ENCODE data around the gene HEPACAM.
A peak's percentile ranks its signal among the peaks of the same experiment; 100 is the strongest.
"Not testable (repeated sequence)": the region's sequence is repeated elsewhere in the genome, so short reads cannot be mapped to it uniquely, and the experiment has no call there.

HEPACAM gene

DNA sequence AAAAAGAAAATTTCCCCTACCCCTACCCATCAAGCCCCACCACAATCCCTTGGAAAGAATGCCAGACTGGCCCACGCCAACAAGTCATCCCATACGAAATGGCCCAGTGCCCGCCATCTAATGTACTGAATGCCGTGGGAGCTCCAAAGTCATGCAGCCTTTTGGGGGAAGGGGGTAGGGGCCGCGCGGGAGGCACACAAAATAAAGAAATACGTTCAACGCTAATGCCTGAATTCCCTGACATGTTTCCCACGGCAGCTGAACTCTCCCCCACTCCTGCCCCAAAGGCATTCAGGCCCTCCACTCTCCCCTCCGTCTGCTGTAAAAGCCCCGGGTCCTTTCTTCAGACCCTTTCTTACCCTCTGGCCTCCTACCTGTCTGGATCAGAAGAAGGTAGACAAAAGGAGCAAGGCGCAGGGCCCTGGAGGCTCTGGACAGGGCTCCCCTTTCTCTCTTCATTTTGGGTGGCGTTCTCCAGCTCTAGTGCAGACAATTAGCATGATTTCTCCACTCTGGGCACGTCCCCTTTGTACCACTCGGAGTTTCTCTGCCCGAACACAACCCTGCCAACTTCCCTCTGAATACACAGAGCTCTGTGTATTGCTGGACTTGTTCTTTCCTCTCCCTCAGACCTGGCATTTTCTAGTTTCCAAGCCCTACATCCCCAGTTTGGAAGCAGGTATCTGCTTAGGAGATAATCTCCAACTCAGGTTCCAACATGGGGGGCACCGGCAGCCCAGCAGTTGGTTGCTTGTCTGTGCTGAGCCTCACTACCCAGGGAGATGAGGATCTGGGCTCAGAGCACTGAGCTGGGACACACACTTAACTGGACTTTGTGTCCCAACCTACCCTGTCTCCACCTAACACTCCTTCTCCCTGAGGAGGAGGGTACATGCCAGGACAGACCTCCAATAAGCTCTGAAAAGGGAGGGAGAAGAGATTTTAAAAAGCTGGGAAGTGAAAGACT lies at the start of gene HEPACAM:
Gene HEPACAM, minus strand, starts transcription at position 500 of the 967 bp plus-strand sequence. Its CDS starts 41 bp downstream, at position 459.
- no peak for DNase-seq (ENCODE audit: low read depth)

- DNase-seq (ENCODE audit: low read depth) = no peak
Observed at GRCh38 chr11:124984512-124984854, 48.6 kb upstream of the HEPACAM start.

GRCh38 chr11:124983674-124984511 lies 48.0 kb upstream of the HEPACAM start:
- no peak for DNase-seq (ENCODE audit: low read depth)

GRCh38 chr11:124982043-124982442 lies 46.2 kb upstream of the HEPACAM start:
- DNase-seq (ENCODE audit: low read depth) = no peak

DNA sequence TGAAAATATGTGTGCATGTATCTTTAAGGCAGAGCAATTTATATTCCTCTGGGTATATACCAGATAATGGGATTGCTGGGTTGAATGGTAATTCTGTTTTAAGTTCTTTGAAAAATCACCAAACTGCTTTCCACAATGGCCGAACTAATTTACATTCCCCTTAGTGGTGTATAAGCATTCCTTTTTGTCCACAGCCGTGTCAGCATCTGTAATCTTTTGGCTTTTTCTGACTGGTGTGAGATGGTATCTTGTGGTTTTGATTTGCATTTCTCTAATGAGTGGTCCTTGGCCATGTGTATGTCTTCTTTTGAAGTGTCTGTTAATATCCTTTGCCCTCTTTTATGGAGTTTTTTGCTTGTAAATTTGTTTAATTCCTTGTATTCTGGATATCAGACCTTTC lies 42.5 kb upstream of the HEPACAM start:
- DNase-seq (ENCODE audit: low read depth) = no peak

GRCh38 chr11:124977006-124977405 lies 41.2 kb upstream of the HEPACAM start:
- DNase-seq (ENCODE audit: low read depth) = no peak

GRCh38 chr11:124976531-124976930 lies 40.7 kb upstream of the HEPACAM start:
- DNase-seq (ENCODE audit: low read depth) = no peak

DNA sequence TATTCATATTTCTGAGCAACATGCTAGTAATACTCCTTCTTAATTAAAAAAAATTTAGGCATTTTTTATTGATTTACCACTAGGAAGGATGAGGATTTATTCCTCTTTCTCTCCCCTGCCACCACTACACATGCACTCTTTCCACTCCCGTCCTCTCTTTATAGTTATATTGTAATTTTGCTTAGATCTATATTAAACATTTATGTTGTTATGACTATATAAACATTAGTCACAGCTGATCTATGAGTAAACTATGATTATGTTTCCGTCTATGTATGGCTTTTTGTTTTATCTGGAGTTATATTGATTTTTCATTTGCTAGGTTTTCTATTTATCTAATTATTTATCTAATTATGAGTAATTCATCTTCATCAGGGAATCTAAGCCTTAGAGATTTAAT lies 36.0 kb upstream of the HEPACAM start:
- no peak for DNase-seq (ENCODE audit: low read depth)

DNA sequence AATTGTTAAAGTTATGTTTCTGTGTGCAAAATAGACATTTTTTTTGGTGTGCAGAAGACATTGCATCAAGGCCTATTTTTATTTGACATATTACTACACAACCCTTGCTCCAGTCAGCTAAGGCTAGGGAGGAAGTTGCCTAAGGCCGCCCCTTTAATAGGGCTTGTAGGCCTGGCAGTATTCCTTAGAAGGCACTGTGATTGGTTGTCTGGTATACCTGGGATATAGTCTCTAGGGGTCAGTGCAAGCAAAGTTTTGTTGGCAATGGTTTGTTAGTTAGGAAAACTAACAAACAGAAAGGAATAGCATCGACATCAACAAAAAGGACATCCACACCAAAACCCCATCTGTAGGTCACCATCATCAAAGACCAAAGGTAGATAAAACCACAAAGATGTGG lies 35.1 kb upstream of the HEPACAM start:
- DNase-seq (ENCODE audit: low read depth) = no peak

- DNase-seq (ENCODE audit: low read depth) = not testable (repeated sequence)
Observed at GRCh38 chr11:124968197-124968596, 32.4 kb upstream of the HEPACAM start.

- no peak for DNase-seq (ENCODE audit: low read depth)
Observed at GRCh38 chr11:124961972-124962609, 26.2 kb upstream of the HEPACAM start.

DNA sequence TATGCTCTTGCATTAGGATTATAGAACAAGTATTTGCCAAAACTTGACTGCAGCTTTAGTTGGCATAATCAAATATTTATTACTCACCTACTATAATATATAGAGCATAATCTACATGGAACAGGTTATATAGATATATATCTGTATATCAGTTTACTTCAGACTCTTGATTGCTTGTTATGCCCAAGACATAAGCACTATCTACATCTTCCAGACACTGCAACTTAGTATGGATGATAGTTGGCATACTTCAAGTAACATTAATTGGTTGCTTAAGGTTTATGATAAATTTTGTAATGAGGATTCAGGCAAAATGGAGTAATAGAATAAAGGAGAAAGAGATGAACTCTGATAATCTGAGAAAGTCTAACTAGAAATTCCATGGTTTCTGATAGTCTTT lies 19.2 kb upstream of the HEPACAM start:
- DNase-seq (ENCODE audit: low read depth) = no peak

DNA sequence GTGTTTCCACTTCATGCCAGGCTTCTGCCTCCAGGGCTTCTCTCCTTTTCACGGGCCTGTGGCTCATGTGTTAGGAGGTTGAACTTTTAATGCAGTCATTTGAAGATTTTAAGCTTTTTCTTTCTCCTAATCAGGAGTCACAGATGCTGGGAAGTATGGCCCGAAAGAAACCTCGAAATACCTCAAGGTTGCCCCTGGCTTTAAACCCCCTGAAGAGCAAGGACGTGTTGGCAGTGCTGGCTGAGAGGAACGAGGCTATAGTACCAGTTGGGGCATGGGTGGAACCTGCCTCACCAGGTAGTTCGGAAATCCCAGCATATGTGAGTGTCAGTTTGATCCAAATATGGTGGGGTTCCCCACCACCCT lies 18.7 kb upstream of the HEPACAM start:
- DNase-seq (ENCODE audit: low read depth) = no peak

- DNase-seq (ENCODE audit: low read depth) = peak; percentile 93
Observed at GRCh38 chr11:124953753-124954589, 18.1 kb upstream of the HEPACAM start, which contains the start of gene CCDC15. CCDC15 (plus strand) TSS chr11:124954202; CDS start chr11:124954733, 531 bp downstream.

- DNase-seq (ENCODE audit: low read depth) = no peak
Observed at GRCh38 chr11:124951341-124951740, 15.5 kb upstream of the HEPACAM start.

- no peak for DNase-seq (ENCODE audit: low read depth)
Observed at GRCh38 chr11:124950601-124951330, 14.9 kb upstream of the HEPACAM start.

GRCh38 chr11:124946735-124947141 lies 10.9 kb upstream of the HEPACAM start:
- DNase-seq (ENCODE audit: low read depth) = no peak

DNA sequence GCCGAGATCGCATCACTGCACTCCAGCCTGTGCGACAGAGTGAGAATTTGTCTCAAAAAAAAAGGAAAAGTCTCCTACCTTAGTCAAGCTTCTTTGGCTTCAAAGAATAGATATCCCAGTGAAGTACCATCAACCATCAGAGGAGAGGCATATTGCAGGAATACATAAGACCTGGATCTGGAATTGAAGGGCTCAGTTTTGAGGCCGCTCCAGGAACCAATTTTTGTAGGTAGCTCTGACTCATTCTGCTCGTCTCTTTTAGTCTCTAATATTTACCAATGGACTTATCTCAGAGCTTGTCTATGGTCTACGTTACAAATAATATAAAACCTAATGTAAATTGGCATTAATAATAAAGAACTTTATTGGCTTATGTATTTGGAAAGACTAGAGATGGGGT lies 10.0 kb upstream of the HEPACAM start:
- no peak for DNase-seq (ENCODE audit: low read depth)

GRCh38 chr11:124944565-124944964 lies 8.7 kb upstream of the HEPACAM start:
- DNase-seq (ENCODE audit: low read depth) = no peak

GRCh38 chr11:124943741-124944140 lies 7.9 kb upstream of the HEPACAM start:
- no peak for DNase-seq (ENCODE audit: low read depth)

DNA sequence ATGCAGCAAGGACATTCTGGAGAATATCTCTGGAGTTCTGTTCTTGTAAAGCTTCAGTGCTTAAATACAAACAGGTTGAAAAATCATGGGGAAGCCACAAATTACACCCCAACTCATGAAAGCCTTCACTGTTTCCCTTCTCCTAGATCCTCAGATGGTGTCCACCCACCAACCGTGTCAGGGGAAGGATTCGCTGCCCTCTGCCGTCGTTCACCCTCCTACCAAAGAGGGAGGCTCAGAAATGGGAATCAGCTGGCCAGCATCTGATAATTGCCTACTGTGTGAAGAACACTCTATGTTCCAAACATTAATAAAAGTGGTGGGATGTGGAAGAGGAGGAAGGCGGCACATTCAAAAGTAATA lies 7.4 kb upstream of the HEPACAM start:
- DNase-seq (ENCODE audit: low read depth) = no peak

Measured in activated T-cell treated with anti-CD3 and anti-CD28 coated beads for 48 hours (primary cell).